Dermis microvascular lymphatic vessel endothelial cell (primary cell): ENCODE data around the gene KCTD16. TPM values are rescaled to one million over a fixed set of nuclear protein-coding genes. Genes with fewer than 3 reads are reported as not detected.

Experiments used
- DNase-seq, 2 donors: peaks; one replicate each; pipeline versions ENCODE4 v3.0.0 to v3.0.0-alpha.2; 2010; ENCODE audit warnings: low read depth in 2 of 2
- total RNA-seq: library from RNA; depleted of rRNA; stranded (reverse); fragments of >200 nt; gene quantifications from 2 replicates; pipeline ENCODE4 v1.2.1, GENCODE V29; 2014

Gene KCTD16
- total RNA-seq, 1 donor from 2014 or later, result under 0.01 TPM

DNA sequence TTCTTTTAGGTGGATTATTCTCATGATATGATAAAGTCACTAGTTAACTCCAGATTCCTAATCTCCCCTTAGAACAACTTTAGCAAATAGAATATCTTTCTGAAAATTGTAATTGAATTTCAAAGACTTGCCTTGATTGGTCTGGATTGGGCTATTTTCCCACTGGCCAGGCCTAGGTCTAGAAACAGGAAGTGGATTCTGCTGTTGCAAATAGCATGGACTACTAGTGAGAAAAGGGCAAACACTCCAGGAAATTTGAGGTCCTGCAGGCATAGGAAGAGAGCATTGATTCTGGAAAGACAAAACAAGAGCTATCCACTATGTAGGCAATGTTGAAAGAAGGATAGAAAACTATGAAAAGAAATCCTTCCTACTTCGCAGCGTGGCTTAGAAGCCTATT lies 113.4 kb downstream of the KCTD16 start:
- DNase-seq, result no peak

DNA sequence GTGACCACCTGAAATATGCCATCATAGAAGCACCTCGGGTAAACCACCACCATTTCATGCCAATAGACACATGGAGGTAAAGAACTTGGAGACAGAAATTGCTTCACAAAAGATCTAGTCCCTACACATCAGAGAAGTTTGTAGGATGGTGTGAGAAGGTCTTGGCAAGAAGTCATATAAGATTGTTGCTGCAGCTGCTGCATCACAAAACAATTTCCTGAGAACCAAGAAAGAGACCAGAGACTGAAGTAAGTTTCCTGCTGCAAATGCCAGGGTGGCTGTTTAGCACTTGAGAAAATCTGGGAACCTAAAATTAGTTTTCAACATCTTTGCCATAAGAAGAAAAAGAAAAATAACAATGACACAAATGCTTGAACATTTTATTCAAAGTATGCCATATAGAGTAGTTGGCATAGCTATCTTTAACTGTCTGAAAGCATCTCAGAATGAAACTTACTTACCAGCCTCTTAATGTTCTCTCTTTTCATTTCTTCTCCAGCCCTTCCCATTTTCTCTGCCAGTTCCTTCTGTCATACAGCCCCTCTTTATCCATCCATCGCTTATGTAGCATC lies 114.3 kb downstream of the KCTD16 start:
- DNase-seq, result peak in 1 of 2 donors; percentile 6

DNA sequence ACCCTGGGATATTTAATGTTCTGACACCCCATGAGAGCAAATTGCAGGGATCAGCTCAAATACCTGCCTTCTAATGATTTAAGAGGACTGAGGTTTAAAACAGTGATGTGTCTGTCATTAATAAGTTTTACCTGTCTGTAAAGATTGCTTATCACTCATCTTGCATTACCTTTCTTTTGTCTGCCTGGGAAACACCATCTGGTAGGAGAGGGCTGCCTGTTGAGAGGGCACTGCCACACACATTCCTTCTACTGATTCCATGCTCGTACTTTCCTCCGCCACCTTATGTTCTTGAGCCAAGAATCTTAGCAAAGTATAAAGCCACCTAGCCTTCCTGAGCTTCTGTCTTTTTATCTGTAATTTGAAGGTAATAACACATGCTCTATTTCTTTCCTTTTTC lies 118.6 kb downstream of the KCTD16 start:
- no peak for DNase-seq

DNA sequence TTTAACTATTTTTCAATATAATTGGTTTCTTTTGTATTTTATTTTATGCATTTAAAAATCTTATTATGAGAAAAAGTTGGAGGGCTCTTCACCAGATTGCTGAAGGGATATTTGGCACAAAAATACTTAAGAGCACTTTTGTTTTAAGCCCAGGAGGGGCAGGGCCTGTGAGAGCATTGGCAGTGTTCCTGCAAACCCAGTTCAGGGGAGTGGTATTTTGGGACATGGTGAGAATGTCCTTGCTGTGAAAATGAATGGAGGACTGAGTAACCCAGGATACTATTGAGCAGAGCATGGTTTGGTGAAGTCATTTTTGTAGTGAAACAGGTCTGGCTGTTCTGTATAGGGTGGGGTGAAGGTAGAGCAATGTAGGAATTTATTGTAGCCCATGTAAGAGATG lies 121.4 kb downstream of the KCTD16 start:
- DNase-seq, result no peak

DNA sequence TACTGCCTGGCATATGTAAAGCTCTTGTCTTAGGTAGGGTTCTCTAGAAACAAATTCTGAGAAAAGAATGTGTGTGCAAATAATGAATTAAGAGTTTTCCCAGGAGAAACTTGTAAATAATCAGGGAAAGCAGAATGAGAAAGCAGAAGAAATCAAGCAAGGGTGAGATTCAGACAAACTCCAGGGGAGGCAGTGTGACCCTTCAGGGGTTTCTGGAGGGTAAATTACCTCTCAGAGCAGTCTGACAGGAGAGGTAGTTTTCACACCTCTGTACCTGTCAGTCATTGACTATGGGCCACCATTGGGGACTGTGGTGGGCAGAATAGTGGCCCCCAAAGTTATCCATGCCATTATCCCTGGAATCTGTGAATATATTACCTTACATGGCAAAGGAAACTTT lies 124.6 kb downstream of the KCTD16 start:
- DNase-seq, result no peak

DNA sequence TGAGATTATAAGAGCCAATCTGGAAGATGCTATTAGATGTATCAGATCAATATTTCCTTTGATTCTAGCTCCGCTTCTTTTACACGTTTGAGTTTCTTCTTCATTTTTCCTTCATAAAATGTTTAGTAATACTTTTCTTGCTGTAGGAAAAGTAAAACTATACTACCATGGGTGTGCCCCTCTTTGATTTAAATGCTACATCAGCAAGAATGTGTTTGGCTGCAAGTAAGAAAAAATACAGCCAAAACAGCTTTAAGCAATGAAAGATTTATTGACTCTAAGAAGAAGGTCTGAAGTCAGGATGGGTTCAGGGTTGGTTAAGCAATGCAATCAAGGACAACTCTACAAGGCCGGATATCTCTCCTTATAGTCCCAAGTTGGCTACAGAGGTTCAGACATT lies 126.4 kb downstream of the KCTD16 start:
- no peak for DNase-seq

DNA sequence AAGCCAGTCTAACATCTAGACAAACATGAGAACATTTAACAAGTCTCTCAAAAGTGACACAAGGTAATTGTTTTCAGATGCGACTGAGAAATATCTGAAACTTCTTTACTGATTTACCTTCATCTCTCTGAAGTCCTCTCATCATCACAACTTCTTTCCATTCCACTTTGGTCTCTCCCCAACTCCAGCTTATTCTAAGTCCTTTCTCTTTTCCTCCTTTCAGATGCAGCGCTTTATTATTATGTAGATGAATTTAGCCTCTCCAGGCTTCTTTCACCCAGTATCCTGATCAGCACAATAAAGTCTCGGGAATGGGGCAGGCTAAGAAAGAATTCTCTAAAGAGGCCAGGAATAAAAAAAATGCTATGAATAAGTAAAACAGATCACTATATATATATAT lies 128.0 kb downstream of the KCTD16 start:
- no peak for DNase-seq

DNA sequence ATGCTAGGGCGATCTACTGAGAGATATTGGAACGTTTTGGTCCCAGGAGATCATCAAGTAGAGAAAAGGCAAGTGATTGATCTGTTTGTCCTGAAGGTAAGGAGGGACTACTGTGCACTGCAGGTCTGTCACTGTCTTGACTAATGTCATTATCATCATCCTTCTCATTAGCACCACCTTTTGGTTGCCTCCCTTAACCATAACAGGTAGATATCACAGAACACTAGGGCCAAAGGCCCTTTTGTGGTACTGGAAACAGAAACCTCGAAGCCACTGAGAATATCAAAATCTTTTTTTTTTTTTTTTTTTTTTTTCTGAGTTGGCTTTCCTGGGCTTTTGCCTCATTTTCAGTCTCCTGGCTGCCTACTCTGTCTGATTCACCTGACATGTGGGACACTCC lies 134.0 kb downstream of the KCTD16 start:
- DNase-seq, result no peak

DNA sequence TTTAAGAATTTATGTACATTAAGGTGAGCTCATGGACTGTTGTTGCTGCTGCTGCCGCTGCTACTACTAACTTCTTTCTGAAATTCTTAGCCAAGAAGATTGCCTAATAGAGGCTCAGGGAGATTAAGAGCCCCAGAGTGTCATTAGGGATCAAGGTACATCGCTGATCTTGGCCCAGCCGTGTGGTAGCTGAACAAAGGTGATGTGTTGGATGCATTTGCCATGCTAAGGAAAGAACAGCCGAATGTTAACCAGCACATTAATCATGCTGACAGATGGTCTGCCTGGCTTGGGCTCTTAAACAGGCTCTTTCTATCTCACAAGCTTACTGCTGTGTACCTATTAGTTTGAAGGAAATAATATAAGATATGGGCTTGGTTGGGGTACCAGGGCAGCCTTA lies 137.1 kb downstream of the KCTD16 start:
- DNase-seq, result no peak

DNA sequence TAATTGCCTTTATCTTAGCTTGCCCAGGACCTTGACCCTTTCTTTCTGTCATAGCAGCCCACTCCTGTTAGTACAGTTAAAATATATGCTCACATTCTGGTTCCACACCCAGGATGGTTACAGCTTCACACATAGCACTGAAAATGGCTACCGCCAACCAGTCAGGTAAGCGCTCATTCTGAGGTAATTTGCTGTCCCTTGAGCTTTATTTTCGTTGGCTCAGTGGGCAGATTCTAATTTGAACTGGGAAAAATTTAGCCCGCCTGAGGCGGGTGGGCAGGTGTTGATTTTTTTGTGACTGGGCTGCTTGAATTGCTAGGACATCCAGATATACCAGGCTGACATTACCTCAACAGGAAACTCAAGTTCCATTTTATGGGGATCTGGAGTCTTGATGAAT lies 137.5 kb downstream of the KCTD16 start:
- DNase-seq, result no peak

DNA sequence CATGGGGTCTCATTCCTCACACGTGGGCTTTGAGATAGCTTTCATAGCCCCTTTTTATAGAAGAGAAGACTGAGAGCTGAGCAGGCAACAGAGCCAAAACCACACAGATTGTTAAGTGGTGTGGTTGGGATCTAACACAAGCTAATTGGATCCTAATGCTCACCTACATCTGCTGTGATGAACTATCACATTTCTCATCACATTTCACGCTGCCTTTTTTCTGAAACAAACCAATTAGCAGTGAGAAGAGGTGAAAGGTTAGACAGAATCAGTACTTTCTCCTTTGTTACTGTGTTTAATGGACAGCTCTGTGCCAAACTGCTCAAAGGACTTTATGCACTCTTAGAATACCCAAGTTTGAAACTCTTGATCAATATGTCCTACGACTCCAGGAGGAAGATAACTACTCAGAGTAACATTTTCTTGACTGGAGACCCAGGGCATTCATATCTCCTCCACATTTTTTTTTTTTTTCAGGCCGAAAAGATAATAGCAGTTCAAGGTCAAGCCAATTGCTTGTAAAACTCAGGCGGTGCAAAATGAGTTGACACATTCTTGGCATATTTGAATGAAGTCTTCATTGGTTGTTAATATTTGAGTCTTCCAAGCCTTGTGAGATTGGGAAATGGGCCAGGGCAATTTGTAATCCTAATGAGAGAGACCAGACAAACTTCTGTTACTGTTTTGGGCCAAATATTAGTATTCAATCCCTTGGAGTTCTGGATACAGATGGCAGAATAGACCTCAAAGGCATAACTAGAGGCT lies 138.4 kb downstream of the KCTD16 start:
- no peak for DNase-seq

DNA sequence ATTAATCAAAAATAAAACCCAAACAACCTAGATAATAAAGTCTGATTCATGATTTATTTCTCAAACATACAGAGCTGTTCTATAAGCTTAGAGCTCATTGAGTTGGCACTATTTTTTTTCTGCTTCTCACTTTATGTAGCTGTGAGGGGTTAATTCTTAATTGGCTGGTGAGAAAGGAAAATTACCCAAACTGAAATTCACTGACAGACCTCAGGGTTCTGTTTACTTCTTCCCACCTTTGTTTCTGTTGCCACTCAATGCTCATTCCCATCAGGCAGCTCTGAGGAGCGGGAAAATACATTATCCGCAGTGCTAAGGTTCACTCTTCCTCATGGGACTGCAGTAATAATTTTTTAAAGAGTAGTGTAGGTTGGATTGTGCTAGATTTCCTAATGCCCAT lies 139.9 kb downstream of the KCTD16 start:
- DNase-seq, result no peak

DNA sequence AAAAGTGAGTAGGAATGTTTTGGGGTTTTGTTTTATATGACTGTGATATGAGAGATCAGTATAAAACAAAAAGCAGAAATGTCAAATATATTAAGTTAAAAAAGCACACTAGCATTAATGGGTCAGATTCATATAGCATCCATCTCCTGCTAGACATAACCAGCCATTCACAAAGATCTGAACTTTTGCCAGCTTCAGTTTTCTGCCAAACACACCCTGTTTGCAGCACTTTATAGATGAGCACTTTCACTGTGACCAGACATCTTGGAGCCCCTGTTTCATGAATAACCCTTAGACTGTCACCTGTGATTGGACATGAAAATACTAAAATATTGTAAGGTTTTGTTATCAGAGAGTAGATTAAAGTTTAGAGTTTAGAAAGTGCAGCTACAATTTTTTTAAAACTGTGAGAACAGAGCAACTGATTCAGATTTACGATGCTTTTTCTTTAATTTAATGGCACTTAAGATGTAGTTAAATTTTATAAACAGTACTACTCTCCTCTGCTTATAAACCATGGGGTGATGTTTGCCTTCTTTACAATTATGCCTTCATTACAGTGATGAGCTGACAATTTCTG lies 142.6 kb downstream of the KCTD16 start:
- DNase-seq, result no peak

DNA sequence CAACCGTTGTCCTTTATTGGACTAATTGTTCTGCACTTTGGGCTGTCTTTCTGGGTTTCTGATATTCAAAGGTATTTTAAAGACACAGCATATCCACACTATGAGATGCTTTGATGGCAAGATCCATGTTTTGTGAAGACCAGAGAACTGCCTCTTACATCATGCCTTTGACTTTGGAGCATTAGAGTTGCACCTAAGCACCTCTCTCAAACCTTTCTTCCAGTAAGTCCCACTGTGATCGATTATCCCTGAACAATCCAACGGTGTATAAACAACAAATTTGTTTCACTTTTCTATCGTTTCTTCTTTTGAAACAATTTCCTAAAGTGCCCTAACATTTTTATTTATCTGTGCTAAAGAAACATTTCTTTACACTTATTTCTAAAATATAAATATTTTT lies 144.4 kb downstream of the KCTD16 start:
- no peak for DNase-seq

DNA sequence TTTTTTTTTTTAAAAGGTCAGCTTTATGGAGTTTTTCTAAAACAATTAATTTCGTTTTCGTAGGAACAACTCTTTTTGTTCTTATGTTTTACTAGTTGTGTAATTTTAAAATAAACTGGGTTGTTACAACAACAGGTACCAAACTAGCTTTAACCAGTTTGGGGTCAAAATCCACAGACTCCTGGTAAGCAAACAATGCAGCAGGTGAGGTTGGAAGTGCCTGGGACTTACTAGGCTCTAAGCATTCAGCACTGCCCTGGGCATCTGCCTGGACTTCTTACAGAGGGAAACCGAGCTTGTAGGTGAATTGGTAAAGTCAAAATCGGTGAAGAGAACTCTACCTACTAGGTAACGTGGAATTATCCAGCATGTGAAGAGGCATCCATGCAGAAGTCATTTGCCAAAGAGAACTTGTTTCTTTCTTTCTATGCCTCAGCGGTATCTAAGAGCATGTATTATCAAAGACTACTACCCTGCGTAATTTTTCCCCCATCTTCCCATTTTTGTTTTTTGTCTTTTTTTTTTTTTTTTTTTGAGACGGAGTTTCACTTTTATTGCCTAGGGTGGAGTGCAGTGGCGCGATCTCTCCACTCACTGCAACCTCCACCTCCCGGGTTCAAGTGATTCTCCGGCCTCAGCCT lies 145.4 kb downstream of the KCTD16 start:
- DNase-seq, result no peak

DNA sequence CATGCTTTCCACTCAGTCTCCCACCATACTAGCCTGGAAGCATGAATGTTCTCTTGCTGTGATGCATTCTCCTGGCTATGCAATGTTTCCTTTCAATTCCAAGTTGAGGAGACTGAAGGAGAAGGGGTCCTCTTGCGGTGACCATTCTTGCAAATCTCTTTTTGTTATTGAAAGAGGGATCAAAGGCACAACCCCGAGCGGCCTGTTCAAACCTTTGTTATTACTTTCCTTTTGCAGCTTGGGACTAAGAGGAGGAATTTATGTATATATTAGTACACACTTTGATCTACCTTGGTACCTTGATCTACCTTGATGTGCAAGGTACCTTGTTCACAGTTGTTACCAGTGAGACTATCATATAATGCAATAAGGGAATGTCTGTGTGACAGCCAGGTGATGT lies 147.3 kb downstream of the KCTD16 start:
- DNase-seq, result no peak

DNA sequence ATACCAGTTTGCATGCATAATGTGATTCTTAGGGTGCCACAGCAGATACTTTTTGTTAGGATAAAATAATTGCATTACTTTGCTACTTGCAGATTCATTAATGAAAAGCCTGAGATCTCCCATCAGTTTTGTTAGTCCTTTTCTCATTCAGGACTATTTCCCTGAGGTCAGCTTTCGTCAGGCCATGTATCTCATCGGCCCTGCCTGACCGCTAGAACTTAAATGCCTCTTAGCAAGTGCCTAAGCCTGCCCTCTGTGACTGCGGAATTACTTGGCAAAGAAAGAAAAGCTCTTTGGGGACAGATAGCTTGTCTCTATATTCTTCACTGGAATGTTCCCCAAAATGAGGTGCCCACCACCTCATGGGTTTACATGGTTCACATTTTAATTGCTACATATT lies 147.8 kb downstream of the KCTD16 start:
- DNase-seq, result no peak

DNA sequence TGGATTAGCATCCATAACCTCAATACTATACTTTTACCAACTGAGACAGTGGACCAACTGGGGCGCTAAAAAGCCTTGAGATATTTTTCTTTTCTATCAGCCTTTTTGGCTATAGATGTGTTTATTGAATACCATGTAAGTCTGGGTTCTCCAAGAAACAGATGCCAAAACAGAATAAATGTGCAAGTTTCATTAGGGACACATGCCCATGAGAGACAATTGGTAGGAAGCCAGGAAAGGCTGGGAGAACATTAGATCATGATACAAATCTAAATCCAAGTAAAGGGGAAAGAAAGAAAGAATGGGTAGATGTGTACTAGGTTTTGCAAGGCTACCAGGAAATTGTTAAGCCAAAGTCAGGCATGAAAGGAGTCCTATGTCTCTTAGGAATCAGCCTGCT lies 152.5 kb downstream of the KCTD16 start:
- DNase-seq, result no peak

DNA sequence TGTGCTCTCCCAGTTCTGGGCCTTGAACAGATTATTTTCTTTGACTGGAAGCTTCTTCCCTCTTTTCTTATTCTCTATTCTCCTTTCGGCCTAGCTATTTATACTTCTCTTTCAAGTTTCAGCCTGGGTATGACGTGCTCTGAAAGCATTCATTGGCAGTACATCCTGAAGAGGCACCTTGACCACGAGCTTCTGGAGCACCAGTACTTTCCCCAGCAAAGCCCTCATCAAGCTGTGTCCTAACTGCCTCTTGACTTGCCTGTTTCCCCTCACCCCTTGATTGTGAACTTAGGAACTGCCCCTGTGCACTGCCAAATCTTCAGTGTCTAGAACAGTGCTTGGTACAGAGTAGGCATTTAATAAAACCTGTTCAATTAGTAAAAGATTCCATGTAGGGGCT lies 154.9 kb downstream of the KCTD16 start:
- no peak for DNase-seq

DNA sequence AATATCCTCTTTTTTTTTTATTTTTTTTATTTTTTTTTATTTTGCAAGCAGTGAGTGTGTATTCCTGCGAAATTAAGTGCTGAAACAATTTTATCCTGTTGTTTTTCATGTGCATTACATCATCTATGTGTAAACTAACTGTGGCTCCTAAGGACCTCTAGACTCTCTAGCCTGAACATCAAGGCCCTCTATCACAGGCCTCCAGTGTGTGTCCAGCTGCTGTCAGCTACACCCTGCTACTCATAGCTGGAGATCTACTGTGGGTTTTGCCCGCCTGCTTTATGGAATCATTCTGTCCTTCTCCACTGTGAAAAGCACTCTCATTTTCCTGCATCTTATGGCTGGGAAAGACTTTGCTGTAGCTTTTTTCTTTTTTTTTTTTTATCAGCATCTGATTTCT lies 157.8 kb downstream of the KCTD16 start:
- DNase-seq, result no peak

DNA sequence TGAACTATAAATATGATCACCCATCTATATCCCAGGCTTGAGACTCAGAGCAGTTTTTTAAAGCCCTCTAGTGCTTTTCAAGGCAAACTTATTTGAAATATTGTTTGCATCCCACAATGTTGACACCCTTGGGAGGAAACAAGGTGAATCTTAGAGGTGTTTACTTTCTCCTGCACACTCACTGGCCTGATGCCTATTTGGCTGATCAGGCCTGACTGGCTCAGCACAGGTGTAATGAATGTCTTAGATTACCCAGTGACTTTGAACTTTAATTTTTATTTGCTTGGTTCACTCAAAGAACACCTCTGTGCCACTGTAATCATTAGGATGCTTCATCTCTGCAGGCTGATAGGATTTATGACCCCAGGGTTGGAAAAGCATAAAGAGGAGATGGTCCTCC lies 158.3 kb downstream of the KCTD16 start:
- DNase-seq, result no peak

DNA sequence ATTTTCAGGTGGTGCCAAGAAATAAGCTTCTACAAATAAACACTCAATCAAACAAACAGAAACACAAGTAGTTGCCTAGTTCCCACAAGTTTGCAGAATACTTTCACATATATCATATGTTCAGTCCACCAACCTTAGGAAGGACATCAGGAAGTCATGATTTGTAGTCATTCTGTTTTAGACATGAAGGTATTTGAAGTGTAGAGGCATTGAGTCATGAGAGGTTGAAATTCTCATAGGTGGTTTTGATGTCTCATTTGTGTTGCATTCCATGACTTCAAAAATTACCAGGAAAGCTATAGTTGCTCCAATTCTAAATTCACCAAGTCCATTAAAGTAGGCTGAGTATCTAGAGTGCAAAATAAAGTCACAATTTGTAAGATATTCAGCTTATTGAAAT lies 159.0 kb downstream of the KCTD16 start:
- DNase-seq, result no peak

DNA sequence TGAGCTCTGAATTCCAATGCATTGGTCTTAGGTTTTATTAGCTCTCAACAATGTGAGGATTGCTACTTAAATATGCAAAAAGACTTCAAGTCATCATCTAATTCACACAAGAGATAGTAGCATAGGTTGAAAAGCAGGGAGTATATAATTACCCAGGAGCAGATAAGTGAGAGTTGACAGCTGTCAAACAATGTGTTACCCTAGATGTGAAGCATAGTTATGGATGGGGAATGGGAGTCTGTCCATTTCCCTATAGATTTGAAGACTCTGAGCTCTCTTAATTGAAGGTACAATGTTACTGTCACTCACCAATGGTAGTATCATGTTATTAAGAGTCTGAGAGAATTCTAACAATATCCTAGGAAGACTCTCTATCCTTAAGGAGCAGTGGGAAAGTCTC lies 160.7 kb downstream of the KCTD16 start:
- DNase-seq, result no peak
